Tibial artery (tissue), 4 donors: ENCODE results near the gene TGIF2.

Experiments
- DNase-seq, 2 donors: peaks; one replicate each; pipeline ENCODE4 v3.0.0-alpha.2; 2019
- H3K27ac ChIP-seq, 2 donors: fragments of 200-600 bp; sonication (generic) in 1 of 2; 1 replicate in 1 of 2; 2 replicates in 1 of 2; pipeline ENCODE4 v1.5.1; 2018 to 2019; ENCODE audit warnings: mild to moderate bottlenecking in 1 of 2
- H3K27me3 ChIP-seq, 2 donors: fragments of 200-600 bp; sonication (generic) in 1 of 2; one replicate each; pipeline versions ENCODE4 v1.5.1 to v1.6.0; 2016 to 2019
- H3K36me3 ChIP-seq, 3 donors: fragments of 200-600 bp; sonication (generic) in 2 of 3; one replicate each; pipeline ENCODE4 v1.5.1; 2016 to 2019; ENCODE audit warnings: mild to moderate bottlenecking in 2 of 3
- H3K4me1 ChIP-seq, 4 donors: fragments of 200-600 bp; sonication (generic) in 2 of 4; 1 replicate in 3 of 4; 2 replicates in 1 of 4; pipeline ENCODE4 v1.5.1; 2016 to 2019
- H3K4me3 ChIP-seq, 2 donors: fragments of 200-600 bp; sonication (generic) in 1 of 2; 1 replicate in 1 of 2; 2 replicates in 1 of 2; pipeline ENCODE4 v1.5.1; 2018 to 2019; ENCODE audit warnings: mild to moderate bottlenecking in 2 of 2
- H3K9me3 ChIP-seq, 3 donors: fragments of 200-600 bp; sonication (generic) in 1 of 3; one replicate each; pipeline ENCODE4 v1.5.1; 2016 to 2019
- intact Hi-C: fragments of 100-400 bp; cut with DNase I; formaldehyde crosslinking; loops from one replicate; pipeline ENCODE4 v1.15.0; 2023; ENCODE audit warnings: low total_unique reads
- TF ChIP-seq, protein P1 (sequence below), 2 experiments: fragments of 200-600 bp in 1 of 2; fragments of 450-650 bp in 1 of 2; IDR thresholded peaks; one replicate each; pipeline ENCODE4 v1.5.1; 2017 to 2019; ENCODE audit warnings: antibody characterized with exemption in 2 of 2, mild to moderate bottlenecking in 1 of 2, moderate library complexity in 1 of 2

Gene TGIF2

DNA sequence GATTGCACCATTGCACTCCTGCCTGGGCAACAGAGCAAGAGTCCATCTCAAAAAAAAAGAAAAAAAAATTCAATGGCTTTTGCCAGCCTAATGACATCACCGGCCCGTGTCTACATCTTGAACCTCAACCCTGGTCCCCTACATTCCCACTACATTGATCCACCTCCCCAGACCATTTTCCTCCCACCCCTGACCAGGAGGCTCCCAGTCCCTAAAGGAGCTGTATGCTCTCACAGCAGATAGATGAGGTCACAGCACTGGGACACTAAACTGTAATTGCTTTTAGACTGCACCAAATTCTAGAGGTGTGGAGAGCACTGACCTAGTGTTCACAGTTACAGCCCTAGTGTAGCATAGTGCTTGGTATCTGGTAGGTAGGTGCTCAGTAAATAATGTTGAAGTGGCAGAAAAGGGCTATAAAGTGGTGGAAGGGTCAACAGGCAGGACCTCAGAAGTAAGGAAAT is 10.7 kb downstream of the TGIF2 start:
- TF ChIP-seq, protein P1, sequence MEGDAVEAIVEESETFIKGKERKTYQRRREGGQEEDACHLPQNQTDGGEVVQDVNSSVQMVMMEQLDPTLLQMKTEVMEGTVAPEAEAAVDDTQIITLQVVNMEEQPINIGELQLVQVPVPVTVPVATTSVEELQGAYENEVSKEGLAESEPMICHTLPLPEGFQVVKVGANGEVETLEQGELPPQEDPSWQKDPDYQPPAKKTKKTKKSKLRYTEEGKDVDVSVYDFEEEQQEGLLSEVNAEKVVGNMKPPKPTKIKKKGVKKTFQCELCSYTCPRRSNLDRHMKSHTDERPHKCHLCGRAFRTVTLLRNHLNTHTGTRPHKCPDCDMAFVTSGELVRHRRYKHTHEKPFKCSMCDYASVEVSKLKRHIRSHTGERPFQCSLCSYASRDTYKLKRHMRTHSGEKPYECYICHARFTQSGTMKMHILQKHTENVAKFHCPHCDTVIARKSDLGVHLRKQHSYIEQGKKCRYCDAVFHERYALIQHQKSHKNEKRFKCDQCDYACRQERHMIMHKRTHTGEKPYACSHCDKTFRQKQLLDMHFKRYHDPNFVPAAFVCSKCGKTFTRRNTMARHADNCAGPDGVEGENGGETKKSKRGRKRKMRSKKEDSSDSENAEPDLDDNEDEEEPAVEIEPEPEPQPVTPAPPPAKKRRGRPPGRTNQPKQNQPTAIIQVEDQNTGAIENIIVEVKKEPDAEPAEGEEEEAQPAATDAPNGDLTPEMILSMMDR (IDR thresholded peaks at IDR 0.05): no peak

DNA sequence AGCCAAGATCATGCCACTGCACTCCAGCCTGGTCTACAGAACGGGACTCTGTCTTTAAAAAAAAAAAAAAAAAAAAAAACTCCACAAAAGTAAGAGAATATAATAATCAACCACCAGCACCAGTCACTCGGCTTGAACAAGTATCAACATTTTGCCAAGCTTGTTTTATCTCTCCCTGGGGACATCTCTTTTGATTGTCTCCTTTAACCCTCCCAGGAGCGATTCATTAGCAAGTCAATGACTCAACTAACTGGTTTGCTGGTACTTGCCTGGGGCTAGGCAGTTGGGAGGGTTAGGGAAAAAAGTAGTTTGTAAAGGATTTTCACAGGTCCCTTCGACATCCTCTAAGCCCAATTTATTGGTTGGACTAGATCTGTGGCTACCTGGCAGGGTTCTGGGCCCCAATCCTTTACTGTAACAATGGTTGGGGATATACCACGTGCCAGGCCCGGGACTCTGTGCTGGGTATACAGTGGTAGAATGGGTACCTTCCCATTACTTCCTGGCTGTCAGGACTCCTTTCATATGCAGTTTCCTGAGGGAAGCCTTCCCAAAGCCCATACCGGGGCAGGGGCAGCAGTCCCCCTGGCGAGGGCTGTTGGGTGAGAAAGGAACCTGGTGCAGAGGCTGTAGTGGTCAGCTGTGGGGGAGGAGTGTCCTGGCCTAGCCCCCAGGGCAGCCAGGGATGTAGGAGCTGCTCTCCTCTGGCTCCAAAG is 12.2 kb downstream of the TGIF2 start:
- H3K4me3 ChIP-seq: no peak overlapping the region
- TF ChIP-seq, protein P1 (IDR thresholded peaks at IDR 0.05): no peak
- DNase-seq: no peak
- no peaks in the 10 kb centered on the region for H3K27me3 ChIP-seq
- H3K4me1 ChIP-seq: no peaks in the 10 kb centered on the region
- H3K36me3 ChIP-seq: peaks cover 16 to 50% (median 19%) of the 10 kb centered on the region in 3 donors
- no peak overlapping the region for H3K27ac ChIP-seq
- intact Hi-C loops: no loop called here
- no peaks in the 10 kb centered on the region for H3K9me3 ChIP-seq

More for the DNA sequence above, 10.7 kb downstream of the TGIF2 start:
- Histone ChIP-seq H3K9me3 (no peaks in the 10 kb centered on the region), H3K27ac (no peak overlapping the region), H3K27me3 (no peaks in the 10 kb centered on the region), H3K36me3 (peaks cover 29 to 50% (median 31%) of the 10 kb centered on the region in 3 donors), H3K4me3 (no peak overlapping the region), H3K4me1 (no peaks in the 10 kb centered on the region)
- intact Hi-C loops: no loop called here
- DNase-seq: no peak

DNA sequence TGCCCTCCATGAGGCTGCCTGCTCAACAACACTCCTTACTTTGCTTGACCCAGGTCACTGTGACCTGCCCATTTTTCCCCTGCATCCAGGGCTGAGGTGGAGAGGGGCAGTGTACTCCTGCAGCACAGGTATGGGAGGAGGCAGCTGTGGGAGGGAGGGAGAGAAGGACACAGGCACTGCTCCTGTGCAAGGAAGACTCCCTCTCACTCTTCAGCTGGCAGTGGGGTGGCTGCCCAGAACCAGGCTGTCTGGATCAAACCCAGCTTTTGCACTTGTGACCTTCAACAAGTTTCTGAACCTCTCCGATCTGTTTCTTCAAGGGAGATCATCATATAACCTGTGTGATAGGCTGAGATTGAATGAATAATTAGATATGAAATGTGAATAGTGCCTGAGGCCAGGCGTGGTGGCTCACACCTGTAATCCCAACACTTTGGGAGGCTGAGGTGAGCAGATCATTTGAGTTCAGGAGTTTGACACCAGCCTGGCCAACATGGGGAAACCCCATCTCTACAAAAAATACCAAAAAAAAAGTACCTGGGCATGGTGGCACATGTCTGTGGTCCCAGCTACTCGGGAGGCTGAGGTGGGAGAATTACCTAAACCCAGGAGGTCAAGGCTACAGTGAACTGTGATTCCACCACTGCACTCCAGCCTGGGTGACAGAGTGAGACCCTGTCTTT is 14.1 kb downstream of the TGIF2 start:
- no peak overlapping the region for H3K4me3 ChIP-seq
- no peaks in the 10 kb centered on the region for H3K27me3 ChIP-seq
- intact Hi-C loops: no loop called here
- H3K36me3 ChIP-seq: peaks cover 4 to 44% (median 8%) of the 10 kb centered on the region in 3 donors
- H3K4me1 ChIP-seq: no peaks in the 10 kb centered on the region
- H3K9me3 ChIP-seq: no peaks in the 10 kb centered on the region
- H3K27ac ChIP-seq: no peak overlapping the region
- TF ChIP-seq, protein P1 (IDR thresholded peaks at IDR 0.05): no peak
- no peak for DNase-seq

DNA sequence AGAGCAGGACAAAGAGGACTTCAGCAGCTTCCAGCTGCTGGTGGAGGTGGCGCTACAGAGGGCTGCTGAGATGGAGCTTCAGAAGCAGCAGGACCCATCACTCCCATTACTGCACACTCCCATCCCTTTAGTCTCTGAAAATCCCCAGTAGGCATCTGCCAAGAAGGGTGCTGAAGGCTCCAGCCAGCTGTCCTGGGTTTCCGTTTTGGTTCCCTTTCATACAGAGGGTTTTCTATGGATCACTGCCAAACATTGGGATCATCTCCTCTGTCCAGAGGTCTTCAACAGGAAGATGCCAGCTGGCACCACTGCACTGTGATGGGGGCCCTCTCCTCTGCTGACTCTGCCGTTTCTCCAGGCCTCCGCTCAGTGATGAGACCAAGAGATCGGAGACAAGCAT is 17.9 kb downstream of the TGIF2 start:
- intact Hi-C loops: no loop called here
- no peak overlapping the region for H3K27ac ChIP-seq
- no peak for DNase-seq
- no peak overlapping the region for H3K4me3 ChIP-seq
- no peaks in the 10 kb centered on the region for H3K9me3 ChIP-seq
- TF ChIP-seq, protein P1 (IDR thresholded peaks at IDR 0.05): no peak
- H3K27me3 ChIP-seq: no peaks in the 10 kb centered on the region
- H3K36me3 ChIP-seq: peaks cover 0 to 53% (median 7%) of the 10 kb centered on the region in 3 donors
- no peaks in the 10 kb centered on the region for H3K4me1 ChIP-seq

DNA sequence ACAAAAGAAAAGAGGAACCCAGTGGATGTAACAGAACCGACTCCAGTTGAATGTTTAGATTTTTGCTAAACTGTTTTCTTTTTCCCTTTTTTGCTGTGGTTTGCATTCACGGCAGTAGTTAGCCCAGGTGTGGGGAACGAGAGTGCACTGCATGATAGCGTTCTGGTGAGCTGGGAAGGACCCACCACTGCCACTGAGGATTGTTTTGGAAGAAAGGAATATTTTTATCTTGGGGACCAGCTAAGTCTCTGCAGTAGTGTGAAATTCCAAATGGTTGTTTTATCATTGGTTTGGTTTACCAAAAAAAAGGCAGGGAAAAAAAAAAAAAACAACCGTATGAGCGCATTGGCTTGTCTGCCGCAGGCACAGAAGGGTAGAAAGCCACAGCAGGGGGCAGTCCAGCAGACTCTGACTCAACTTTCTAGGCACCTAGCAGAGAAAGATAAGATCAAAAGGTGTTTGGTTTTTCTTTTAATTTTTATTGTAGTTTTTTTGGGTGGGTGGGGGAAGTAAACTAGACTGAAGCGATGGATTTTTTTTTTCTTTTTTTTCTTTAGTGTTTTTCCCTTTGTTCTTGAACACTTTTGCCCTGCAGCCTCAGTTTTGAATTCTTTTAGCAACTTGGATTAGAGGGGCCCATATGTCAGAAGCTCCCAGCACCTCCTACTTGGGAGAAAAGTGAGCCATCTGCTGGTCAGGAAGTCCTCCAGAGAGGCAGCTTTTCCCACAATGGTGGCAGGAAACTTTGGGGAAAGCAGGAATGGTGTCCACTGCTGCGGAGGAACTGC is 18.7 kb downstream of the TGIF2 start:
- TF ChIP-seq, protein P1 (IDR thresholded peaks at IDR 0.05): peak; percentile 32 to 45
- Histone ChIP-seq H3K9me3 (no peaks in the 10 kb centered on the region), H3K36me3 (peaks cover 0 to 48% (median 7%) of the 10 kb centered on the region in 3 donors), H3K27ac (no peak overlapping the region), H3K27me3 (no peaks in the 10 kb centered on the region), H3K4me1 (no peaks in the 10 kb centered on the region), H3K4me3 (no peak overlapping the region)
- no peak for DNase-seq
- intact Hi-C loops: no loop called here
